ENCODE results near the gene TEDDM1. TPM values are rescaled to one million over a fixed set of nuclear protein-coding genes. Genes with fewer than 3 reads are reported as not detected.

The TEDDM1 gene
- total and polyA plus RNA-seq, 2 of the 13 experiments (the other 11 are each of a cell fraction or from before 2014, with no cell fraction given) = not detected

DNA sequence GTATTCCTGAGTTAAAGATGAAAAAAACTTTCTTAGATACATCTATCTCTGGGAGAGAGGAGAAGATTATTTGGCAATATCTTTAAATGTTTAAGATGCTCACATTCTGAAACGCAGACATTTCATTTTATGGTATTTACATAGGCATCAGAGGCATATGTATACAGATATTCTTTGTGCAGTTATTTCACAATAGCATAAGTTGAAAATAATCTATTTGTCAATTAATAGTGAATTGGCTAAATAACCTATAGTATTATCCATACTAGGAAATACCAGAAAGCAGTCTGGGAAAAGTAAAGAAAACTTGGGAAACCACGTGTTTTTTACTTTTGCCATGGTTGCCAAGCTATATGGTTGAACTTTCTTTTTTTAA, 44.8 kb downstream of the TEDDM1 start (continued):
- TF ChIP-seq, protein P1, sequence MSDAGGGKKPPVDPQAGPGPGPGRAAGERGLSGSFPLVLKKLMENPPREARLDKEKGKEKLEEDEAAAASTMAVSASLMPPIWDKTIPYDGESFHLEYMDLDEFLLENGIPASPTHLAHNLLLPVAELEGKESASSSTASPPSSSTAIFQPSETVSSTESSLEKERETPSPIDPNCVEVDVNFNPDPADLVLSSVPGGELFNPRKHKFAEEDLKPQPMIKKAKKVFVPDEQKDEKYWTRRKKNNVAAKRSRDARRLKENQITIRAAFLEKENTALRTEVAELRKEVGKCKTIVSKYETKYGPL (CRISPR knock-in tag; IDR thresholded peaks at IDR 0.05) = no peak

DNA sequence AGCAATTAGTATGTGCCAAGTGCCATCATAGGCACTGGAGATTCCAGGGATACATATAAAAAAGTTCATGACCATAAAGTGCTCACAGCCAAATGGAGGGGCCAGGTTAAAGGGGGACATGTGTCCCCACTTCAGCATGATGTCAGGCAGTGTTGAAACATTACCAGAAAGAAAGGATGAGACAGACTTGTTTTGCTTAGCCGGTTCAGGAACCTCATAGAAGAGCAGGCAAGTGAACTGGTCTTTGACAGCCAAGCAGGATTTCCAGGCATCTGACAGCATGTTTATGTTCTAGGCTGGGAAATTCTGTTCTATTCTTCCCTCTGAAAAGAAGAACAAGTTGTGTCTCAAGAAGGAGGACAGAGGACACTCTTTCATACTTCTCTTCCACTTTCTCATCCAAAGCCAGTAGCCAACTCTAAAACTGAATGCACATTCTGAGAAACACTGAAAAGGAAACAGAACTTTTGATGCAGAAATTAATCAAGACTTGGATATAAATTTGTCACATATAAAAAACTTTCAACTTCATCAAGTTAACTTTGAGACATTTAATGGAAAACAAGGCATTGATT, 48.6 kb downstream of the TEDDM1 start:
- in situ Hi-C loops (cut with HindIII; ENCODE audit: extremely low pct_ligation_motif_present, low pct_unique_long_range_greater_than_20kb) (no loop called here), intact Hi-C loops (cut with micrococcal nuclease; ENCODE audit: unreplicated experiment) (no loop called here)
- H3K4me3 ChIP-seq (replicated peaks in 1 of 3; ENCODE audit: insufficient read depth in 1 of 3, low read depth in 2 of 3, low read length in 3 of 3) = no peak overlapping the region
- FAIRE-seq (no peak), DNase-seq (ENCODE audit: low spot score) (no peak), ATAC-seq (no peak)
- no peaks in the 10 kb centered on the region for H3K79me2 ChIP-seq (ENCODE audit: insufficient read depth, low read length)
- no peaks in the 10 kb centered on the region for H3K9me3 ChIP-seq (ENCODE audit: low read length)
- no peaks in the 10 kb centered on the region for H3K36me3 ChIP-seq (replicated peaks in 1 of 2; ENCODE audit: control insufficient read depth in 1 of 2, insufficient read depth in 2 of 2, low read length in 2 of 2)
- no peak overlapping the region for H3K27ac ChIP-seq (ENCODE audit: extremely low read length, insufficient read depth, low read length)
- no peak overlapping the region for H3K9ac ChIP-seq (ENCODE audit: insufficient read depth, low read depth, low read length)
- H3K4me1 ChIP-seq (ENCODE audit: insufficient read depth, low read length) = peaks cover 6% of the 10 kb centered on the region; the same call in 1 of the 2 replicates
- POLR2A ChIA-PET = no interaction called here
- no TSS peak for BruUV-seq (replicated peaks)
- WGBS (ENCODE audit: low lambda C conversion rate) = 13% methylated on average over 1 of the region's 1 CpG
- H2AFZ ChIP-seq (ENCODE audit: low read length) = no peak overlapping the region
- peaks cover 0 to 4% of the 10 kb centered on the region in 2 experiments; a peak in 2 of 5 replicates for H3K27me3 ChIP-seq (ENCODE audit: control insufficient read depth in 1 of 2, insufficient read depth in 2 of 2, low read length in 2 of 2)
- no peak overlapping the region for H3K4me2 ChIP-seq (ENCODE audit: low read depth, low read length)
- CTCF ChIA-PET (ENCODE audit: low intra/inter-chr PET ratio, low total read pairs) = no interaction called here
- TF ChIP-seq ZNF749 (CRISPR knock-in tag; IDR thresholded peaks at IDR 0.05; ENCODE audit: borderline replicate concordance) (no peak), KDM6A (CRISPR knock-in tag; IDR thresholded peaks at IDR 0.05; ENCODE audit: low read depth) (no peak)
- H4K20me1 ChIP-seq (ENCODE audit: insufficient read depth, low read length) = no peaks in the 10 kb centered on the region

DNA sequence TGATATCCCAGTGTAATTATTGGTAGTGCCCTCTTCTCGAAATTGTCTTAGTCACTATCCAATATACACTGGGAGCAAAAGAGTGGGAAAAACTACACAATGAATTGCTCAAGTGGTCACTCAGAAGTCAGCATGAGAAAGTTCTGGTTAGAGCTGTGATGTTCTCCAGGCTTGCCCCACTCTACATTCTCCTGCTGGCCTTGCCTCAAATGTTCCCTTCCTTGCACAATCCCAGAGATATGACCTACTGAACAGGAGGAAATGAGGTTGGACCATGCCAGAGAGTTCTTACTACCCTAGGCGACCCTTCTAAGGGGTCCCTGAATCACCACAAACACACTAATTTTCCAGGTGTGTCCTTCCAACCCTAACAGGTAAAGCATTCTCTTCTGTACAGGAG, 49.6 kb downstream of the TEDDM1 start:
- DNase-seq (ENCODE audit: low spot score) (no peak), ATAC-seq (peak; percentile 32; the same call in 1 of the 3 replicates), FAIRE-seq (no peak)
- ChIA-PET CTCF (ENCODE audit: low intra/inter-chr PET ratio, low total read pairs) (no interaction called here), POLR2A (no interaction called here)
- in situ Hi-C loops (cut with HindIII; ENCODE audit: extremely low pct_ligation_motif_present, low pct_unique_long_range_greater_than_20kb) = no loop called here
- BruUV-seq (replicated peaks) = no TSS peak
- no peaks in the 10 kb centered on the region for H3K79me2 ChIP-seq (ENCODE audit: insufficient read depth, low read length)
- no peak overlapping the region for H3K27ac ChIP-seq (ENCODE audit: extremely low read length, insufficient read depth, low read length)
- peak; percentile 73 for TF ChIP-seq CEBPB (IDR thresholded peaks at IDR 0.05; ENCODE audit: borderline replicate concordance, low read depth, low read length)
- TF ChIP-seq, protein P2, sequence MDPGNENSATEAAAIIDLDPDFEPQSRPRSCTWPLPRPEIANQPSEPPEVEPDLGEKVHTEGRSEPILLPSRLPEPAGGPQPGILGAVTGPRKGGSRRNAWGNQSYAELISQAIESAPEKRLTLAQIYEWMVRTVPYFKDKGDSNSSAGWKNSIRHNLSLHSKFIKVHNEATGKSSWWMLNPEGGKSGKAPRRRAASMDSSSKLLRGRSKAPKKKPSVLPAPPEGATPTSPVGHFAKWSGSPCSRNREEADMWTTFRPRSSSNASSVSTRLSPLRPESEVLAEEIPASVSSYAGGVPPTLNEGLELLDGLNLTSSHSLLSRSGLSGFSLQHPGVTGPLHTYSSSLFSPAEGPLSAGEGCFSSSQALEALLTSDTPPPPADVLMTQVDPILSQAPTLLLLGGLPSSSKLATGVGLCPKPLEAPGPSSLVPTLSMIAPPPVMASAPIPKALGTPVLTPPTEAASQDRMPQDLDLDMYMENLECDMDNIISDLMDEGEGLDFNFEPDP (CRISPR knock-in tag; conservative IDR thresholded peaks at IDR 0.05) = no peak
- intact Hi-C loops (cut with micrococcal nuclease; ENCODE audit: unreplicated experiment) = no loop called here
- no peak overlapping the region for H2AFZ ChIP-seq (ENCODE audit: low read length)
- H4K20me1 ChIP-seq (ENCODE audit: insufficient read depth, low read length) = no peaks in the 10 kb centered on the region
- H3K4me1 ChIP-seq (ENCODE audit: insufficient read depth, low read length) = peaks cover 6% of the 10 kb centered on the region; the same call in 1 of the 2 replicates
- 0% methylated on average over 2 of the region's 2 CpGs for WGBS (ENCODE audit: low lambda C conversion rate)
- H3K9ac ChIP-seq (ENCODE audit: insufficient read depth, low read depth, low read length) = no peak overlapping the region
- no peaks in the 10 kb centered on the region for H3K36me3 ChIP-seq (replicated peaks in 1 of 2; ENCODE audit: control insufficient read depth in 1 of 2, insufficient read depth in 2 of 2, low read length in 2 of 2)
- H3K4me3 ChIP-seq (replicated peaks in 1 of 3; ENCODE audit: insufficient read depth in 1 of 3, low read depth in 2 of 3, low read length in 3 of 3) = no peak overlapping the region
- H3K9me3 ChIP-seq (ENCODE audit: low read length) = no peaks in the 10 kb centered on the region
- peaks cover 0 to 4% of the 10 kb centered on the region in 2 experiments; a peak in 2 of 5 replicates for H3K27me3 ChIP-seq (ENCODE audit: control insufficient read depth in 1 of 2, insufficient read depth in 2 of 2, low read length in 2 of 2)
- no peak overlapping the region for H3K4me2 ChIP-seq (ENCODE audit: low read depth, low read length)
